GM18873 (cell line): ENCODE results near the gene TRMU.
"Not testable (repeated sequence)": the region's sequence is repeated elsewhere in the genome, so short reads cannot be mapped to it uniquely, and the experiment has no call there.

ENCODE experiments used
- ATAC-seq: cut with Tn5 transposase; IDR thresholded peaks from one replicate; pipeline ENCODE4 v1.9.1; 2021; ENCODE audit warnings: mild to moderate bottlenecking, moderate library complexity, moderate number of reproducible peaks; ENCODE audit not compliant: unreplicated experiment, low FRiP score

Gene TRMU

DNA sequence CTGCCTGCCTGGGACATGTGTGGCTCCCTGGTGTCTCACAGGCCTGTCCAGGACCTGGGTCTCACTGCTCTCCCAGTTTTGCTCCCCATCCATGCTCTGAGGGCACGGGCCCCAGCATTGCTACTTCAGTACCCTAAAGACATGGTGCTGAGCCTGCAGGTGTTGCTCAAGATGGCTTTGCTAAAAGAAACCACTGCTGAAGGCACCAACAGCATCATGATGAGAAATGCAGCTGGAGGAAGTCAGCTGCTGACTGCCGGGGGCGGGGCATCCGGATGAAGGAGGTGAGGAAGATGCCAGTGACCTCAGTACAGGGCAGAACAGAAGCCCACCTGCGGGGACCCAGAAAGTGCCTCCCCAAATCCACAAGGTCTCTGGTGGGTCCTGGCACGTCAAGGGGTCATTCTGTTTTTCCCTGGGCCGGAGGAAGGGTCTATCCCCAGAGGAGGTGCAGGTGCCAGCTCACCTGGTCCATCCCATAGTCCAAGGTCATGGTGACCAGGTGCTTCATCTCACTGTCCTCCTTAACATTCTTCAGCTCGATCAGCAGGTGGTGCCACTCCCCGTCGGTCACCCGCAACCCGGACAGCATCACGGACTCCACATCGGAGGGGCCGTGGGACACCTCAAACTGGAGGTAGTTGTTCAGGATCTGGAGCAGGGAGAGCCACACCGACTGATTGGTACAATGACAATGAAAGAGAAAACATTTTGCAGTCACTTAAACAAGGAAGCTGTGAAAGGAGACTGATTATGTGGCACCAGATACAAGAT is 63.9 kb downstream of the TRMU start:
- ATAC-seq: no peak

DNA sequence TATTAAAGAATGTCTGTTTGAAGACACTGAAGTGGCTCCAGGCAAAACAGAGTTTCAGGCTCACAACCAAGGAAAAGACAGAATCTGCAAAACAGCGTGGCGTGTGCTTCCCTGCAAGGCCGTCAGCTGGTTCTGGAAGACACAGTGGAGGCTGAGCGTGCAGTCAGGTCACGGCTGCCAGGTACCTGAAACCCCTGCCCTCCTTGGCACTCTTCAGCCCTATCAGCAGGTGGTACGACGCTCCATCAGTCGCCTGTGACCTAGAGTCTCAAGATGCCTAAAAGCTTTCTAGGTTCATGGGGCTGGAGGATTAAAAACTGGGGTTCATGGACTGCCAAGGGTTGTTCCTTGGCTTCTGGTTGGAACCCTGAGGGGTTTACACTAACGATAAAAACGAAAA is 65.9 kb downstream of the TRMU start:
- ATAC-seq: no peak

DNA sequence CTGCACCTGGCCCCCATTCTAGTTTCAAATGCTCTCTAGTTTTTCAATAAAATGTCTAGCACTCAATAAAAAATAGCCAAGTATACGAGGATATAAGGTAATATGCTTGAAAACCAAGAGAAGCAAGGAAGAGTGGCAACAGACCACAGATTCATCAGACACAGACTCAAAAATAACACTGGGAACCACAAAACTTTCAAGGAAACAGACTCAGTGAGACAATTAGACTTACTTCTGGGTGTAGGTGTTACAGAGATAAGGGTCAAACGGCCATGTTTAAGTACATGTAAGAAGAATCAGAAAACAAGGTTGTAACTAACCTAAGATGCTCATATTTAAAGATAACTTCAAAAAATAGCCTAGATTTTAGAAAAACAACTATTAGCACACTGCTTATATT is 67.0 kb downstream of the TRMU start:
- ATAC-seq: no peak

DNA sequence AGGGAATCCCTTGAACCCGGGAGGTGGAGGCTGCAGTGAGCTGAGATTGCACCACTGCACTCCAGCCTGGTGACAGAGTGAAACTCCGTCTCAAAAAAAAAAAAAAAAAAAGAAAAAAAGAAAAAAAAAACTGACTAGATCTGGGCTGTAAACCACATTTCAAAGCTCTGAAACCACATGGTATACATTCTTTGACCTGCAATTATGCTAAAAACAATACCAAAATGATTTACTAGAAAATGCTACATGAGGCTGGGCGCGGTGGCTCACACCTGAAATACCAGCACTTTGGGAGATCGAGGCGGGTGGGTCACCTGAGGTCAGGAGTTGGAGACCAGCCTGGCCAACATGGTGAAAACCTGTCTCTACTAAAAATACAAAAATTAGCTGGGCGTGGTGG is 68.4 kb downstream of the TRMU start:
- not testable (repeated sequence) for ATAC-seq

DNA sequence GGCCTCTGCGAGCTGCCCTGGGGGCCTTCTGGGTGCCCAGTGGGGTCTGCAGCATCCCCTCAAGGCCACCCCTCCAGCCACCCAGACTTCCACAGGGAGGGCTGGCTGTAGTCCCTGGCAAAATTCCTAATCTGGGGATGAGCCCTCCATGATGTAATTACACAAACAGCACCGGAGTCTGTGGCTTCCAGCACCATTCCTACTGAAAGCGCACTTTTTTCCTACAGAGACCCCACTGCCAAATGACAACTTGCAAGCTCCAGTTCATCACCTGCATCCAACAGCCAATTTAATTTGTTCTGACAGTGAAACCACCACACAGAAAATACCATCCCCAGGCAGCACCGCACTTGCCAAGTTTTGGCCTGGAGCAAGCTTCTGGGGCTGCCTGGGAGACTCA is 70.4 kb downstream of the TRMU start:
- no peak for ATAC-seq

DNA sequence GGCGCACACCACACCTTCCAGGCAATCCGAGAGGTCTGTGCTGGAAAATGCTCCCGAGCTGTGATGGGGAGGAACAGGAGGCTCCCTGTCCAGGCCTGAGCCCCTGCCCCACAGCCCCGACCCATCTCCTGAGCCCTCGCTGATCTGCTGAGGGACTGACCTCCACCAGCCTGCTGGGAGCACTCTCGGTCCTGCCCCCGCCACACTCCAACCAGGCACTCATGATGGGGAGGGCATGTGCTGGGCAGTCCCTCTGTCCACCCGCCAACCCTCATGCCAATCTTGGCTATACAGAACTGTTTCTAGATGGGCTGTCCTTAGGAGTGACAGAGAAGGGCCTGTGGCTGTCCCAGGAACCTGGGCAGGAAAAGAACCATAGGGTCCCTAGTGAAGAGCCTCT is 70.8 kb downstream of the TRMU start:
- no peak for ATAC-seq

DNA sequence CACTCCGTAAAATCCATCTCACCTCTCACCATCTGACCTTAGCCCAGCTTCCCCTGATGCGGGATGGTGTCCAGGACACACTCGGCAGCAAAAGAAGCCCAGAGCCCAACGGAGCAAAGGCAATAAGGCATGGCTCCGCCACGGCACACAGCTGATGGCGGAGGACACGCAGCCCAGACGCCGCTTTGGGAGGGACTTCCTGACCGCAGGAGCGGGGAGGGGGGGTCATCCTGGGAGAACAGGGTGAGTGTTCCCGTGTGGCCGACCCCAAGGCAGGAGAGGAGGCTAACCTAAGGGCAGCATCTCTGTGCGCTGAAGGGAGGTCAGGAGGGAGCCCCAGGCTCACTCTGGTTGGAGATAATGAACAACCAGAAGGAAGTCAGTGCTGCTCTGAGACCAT is 71.3 kb downstream of the TRMU start:
- ATAC-seq: no peak
